Esophagus squamous epithelium (tissue), 4 donors: ENCODE measurements around the gene PIP4K2C.

Source experiments
- CTCF ChIP-seq, 6 experiments: fragments of 450-650 bp in 4 of 6; fragments of 200-600 bp in 2 of 6; sonication (generic) in 2 of 6; IDR thresholded peaks; one replicate each; pipeline ENCODE4 v1.5.1; 2016 to 2019; ENCODE audit warnings: antibody characterized with exemption in 6 of 6, mild to moderate bottlenecking in 4 of 6, moderate library complexity in 4 of 6
- POLR2A ChIP-seq, 4 donors: fragments of 450-650 bp; IDR thresholded peaks; one replicate each; pipeline ENCODE4 v1.6.1; 2017; ENCODE audit warnings: antibody characterized with exemption in 4 of 4, mild to moderate bottlenecking in 4 of 4, moderate library complexity in 3 of 4

DNA sequence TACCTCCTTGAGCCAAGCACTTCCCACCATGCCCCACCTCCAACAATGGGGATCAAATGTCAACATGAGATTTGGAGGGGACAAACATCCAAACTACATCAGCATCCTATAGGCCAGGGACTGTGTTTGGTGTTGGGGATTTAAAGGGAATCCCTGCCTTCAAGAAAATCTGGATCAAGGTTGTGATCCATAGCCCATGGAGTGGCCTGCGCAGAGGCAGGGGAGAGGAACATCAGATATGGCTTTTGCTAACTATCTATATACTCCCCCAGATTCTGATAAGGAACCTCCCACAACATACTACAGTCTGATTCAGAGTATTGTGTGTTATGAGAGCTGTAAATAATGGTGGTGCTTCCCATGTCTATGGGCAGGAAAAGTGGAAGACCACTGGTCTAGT lies 36.1 kb upstream of the PIP4K2C start:
- TF ChIP-seq POLR2A (IDR thresholded peaks at IDR 0.05) (no peak), CTCF (IDR thresholded peaks at IDR 0.05) (no peak)
